ENCODE data around the gene PCOLCE2. TPM values are rescaled to one million over a fixed set of nuclear protein-coding genes. Genes with fewer than 3 reads are reported as not detected.

Gene PCOLCE2
- total and polyA plus RNA-seq, 10 of the 15 experiments (the other 5 are each of a cell fraction or from before 2014, with no cell fraction given), result 0.11 to 7.6 (median 0.40) TPM

DNA sequence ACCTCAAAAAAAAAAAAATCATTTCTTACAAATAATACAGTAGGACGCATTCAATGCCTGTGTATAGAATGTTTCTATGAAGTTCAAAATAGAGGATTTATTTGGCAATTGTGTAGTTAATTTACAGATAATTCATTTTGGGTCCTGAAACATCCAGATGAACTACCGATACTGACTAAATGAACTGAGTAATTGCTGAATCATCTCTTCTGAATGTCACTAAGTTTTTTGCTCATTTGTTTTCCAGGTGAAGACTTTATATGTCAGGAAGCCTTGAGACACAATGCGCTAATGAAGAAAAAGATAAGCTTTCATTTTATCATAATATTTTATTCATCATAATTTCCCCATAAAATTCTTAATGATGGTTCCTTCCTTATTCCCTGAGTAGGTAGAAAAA lies 39.7 kb downstream of the PCOLCE2 start (continued):
- no peak for TF ChIP-seq EP300 (IDR thresholded peaks at IDR 0.05; ENCODE audit: borderline replicate concordance in 1 of 2, control insufficient read depth in 1 of 2, low read depth in 2 of 2, low read length in 2 of 2)

GRCh38 chr3:142846779-142847577 lies 41.9 kb downstream of the PCOLCE2 start:
- no peaks in the 10 kb centered on the region for H3K4me1 ChIP-seq (ENCODE audit: control insufficient read depth, insufficient read depth, low read length)
- intact Hi-C loops (cut with micrococcal nuclease; ENCODE audit: unreplicated experiment), result no loop called here
- TF ChIP-seq YY1 (IDR thresholded peaks at IDR 0.05; ENCODE audit: low read depth, low read length), result no peak
- no peak for TF ChIP-seq NR2C1 (IDR thresholded peaks at IDR 0.05)
- no peak for TF ChIP-seq NFYA (IDR thresholded peaks at IDR 0.05; ENCODE audit: borderline replicate concordance, low read depth, low read length)
- no peak for TF ChIP-seq NR2C2 (IDR thresholded peaks at IDR 0.05; ENCODE audit: borderline replicate concordance, control insufficient read depth, insufficient read length, low read depth)
- TF ChIP-seq ZSCAN29 (IDR thresholded peaks at IDR 0.05), result no peak
- TF ChIP-seq IKZF1 (conservative IDR thresholded peaks at IDR 0.05), result no peak
- no peak for TF ChIP-seq TBL1XR1 (IDR thresholded peaks at IDR 0.05; ENCODE audit: low read depth, low read length)
- TF ChIP-seq, protein P1, sequence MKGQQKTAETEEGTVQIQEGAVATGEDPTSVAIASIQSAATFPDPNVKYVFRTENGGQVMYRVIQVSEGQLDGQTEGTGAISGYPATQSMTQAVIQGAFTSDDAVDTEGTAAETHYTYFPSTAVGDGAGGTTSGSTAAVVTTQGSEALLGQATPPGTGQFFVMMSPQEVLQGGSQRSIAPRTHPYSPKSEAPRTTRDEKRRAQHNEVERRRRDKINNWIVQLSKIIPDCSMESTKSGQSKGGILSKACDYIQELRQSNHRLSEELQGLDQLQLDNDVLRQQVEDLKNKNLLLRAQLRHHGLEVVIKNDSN (IDR thresholded peaks at IDR 0.05; ENCODE audit: borderline replicate concordance, extremely low read length, insufficient read depth, low read depth, low read length), result no peak
- TF ChIP-seq FOXM1 (IDR thresholded peaks at IDR 0.05; ENCODE audit: low read depth, low read length), result no peak
- ChIA-PET CTCF (interaction anchor here (0.7 to 2.5 kb wide), 4 partner anchors 14 to 144 kb away, joined by 3 to 8 read pairs (median 4); no protein-coding TSS in a partner anchor), SMC1A (ENCODE audit: uncharacterized antibody, unreplicated experiment) (interaction anchor here (0.7 to 2.1 kb wide), 5 partner anchors 12 to 156 kb away, joined by 3 to 7 read pairs (median 5); no protein-coding TSS in a partner anchor), POLR2A (interaction anchor here (0.6 kb wide), 1 partner anchor 33 kb away, joined by 5 read pairs; no protein-coding TSS in a partner anchor), RAD21 (ENCODE audit: unreplicated experiment) (interaction anchor here (1.6 kb wide), 1 partner anchor 18 kb away, joined by 4 read pairs; no protein-coding TSS in a partner anchor)
- H4K20me1 ChIP-seq (ENCODE audit: control insufficient read depth, insufficient read depth), result no peaks in the 10 kb centered on the region
- H3K27me3 ChIP-seq (replicated peaks in 1 of 2; ENCODE audit: control insufficient read depth in 2 of 2, insufficient read depth in 2 of 2, low read length in 1 of 2), result no peaks in the 10 kb centered on the region; a peak in 2 of 4 replicates
- H3K9ac ChIP-seq (ENCODE audit: control insufficient read depth, insufficient read depth, low read length), result no peak overlapping the region
- no peak overlapping the region for H3K4me2 ChIP-seq (ENCODE audit: control insufficient read depth, insufficient read depth)
- no peak overlapping the region for H2AFZ ChIP-seq (ENCODE audit: control insufficient read depth, low read depth, low read length)
- 26% methylated on average over 2 of the region's 2 CpGs for WGBS (ENCODE audit: insufficient coverage, insufficient replicate concordance, low lambda C conversion rate, missing lambda C conversion rate)
- no peaks in the 10 kb centered on the region for H3K36me3 ChIP-seq (ENCODE audit: control insufficient read depth in 2 of 2, insufficient read depth in 2 of 2, low read length in 1 of 2)
- ATAC-seq (no peak), FAIRE-seq (no peak), DNase-seq (ENCODE audit: low read depth, low spot score) (no peak)
- in situ Hi-C loops (cut with MboI), result no loop called here
- H3K9me3 ChIP-seq (replicated peaks; ENCODE audit: control insufficient read depth, insufficient read depth, low read length), result no peaks in the 10 kb centered on the region
- no peaks in the 10 kb centered on the region for H3K79me2 ChIP-seq (ENCODE audit: control insufficient read depth, insufficient read depth, low read length)
- no peak overlapping the region for H3K27ac ChIP-seq (ENCODE audit: control insufficient read depth, insufficient read depth)
- BruUV-seq (replicated peaks), result no TSS peak
- no peak overlapping the region for H3K4me3 ChIP-seq

Measured in GM12878 (cell line).